GM19324 (cell line): ENCODE data around the gene MMP17.

Experiments used
- ATAC-seq: cut with Tn5 transposase; IDR thresholded peaks from one replicate; pipeline ENCODE4 v1.9.1; 2021; ENCODE audit warnings: mild to moderate bottlenecking, moderate library complexity; ENCODE audit not compliant: unreplicated experiment, low FRiP score

MMP17 gene

GRCh38 chr12:131827961-131828534 lies at the start of gene MMP17:
Gene MMP17, plus strand, starts transcription at chr12:131828393. Its CDS starts 102 bp downstream, at chr12:131828495.
- no peak for ATAC-seq

- no peak for ATAC-seq
Measured at GRCh38 chr12:131779027-131779426, 49.2 kb upstream of the MMP17 start.

- ATAC-seq: no peak
Measured at GRCh38 chr12:131782061-131782460, 46.1 kb upstream of the MMP17 start.

- ATAC-seq: no peak
Measured at GRCh38 chr12:131783915-131784541, 44.2 kb upstream of the MMP17 start.

- no peak for ATAC-seq
Measured at GRCh38 chr12:131784909-131785762, 43.1 kb upstream of the MMP17 start.

GRCh38 chr12:131785763-131786330 lies 42.3 kb upstream of the MMP17 start:
- no peak for ATAC-seq

- ATAC-seq: no peak
Measured at GRCh38 chr12:131786331-131786730, 41.9 kb upstream of the MMP17 start.

GRCh38 chr12:131787143-131787660 lies 41.0 kb upstream of the MMP17 start:
- ATAC-seq: no peak

GRCh38 chr12:131788070-131788469 lies 40.1 kb upstream of the MMP17 start:
- ATAC-seq: no peak

GRCh38 chr12:131789638-131790037 lies 38.6 kb upstream of the MMP17 start:
- no peak for ATAC-seq

GRCh38 chr12:131793243-131794022 lies 34.8 kb upstream of the MMP17 start:
- no peak for ATAC-seq

GRCh38 chr12:131794061-131794460 lies 34.1 kb upstream of the MMP17 start:
- no peak for ATAC-seq

- ATAC-seq: no peak
Measured at GRCh38 chr12:131794573-131794972, 33.6 kb upstream of the MMP17 start.

GRCh38 chr12:131795064-131795463 lies 33.1 kb upstream of the MMP17 start:
- ATAC-seq: no peak

GRCh38 chr12:131795690-131796410 lies 32.3 kb upstream of the MMP17 start:
- ATAC-seq: no peak

GRCh38 chr12:131796411-131796736 lies 31.8 kb upstream of the MMP17 start:
- no peak for ATAC-seq

- ATAC-seq: no peak
Measured at GRCh38 chr12:131796754-131797587, 31.2 kb upstream of the MMP17 start.

GRCh38 chr12:131797588-131797934 lies 30.6 kb upstream of the MMP17 start:
- no peak for ATAC-seq

- ATAC-seq: no peak
Measured at GRCh38 chr12:131799195-131799594, 29.0 kb upstream of the MMP17 start.
